Islet precursor cell (in vitro differentiated cells): Measurements from ENCODE around the gene UPF1.

Experiments used
- DNase-seq: peaks from one replicate; pipeline ENCODE4 v3.0.0-alpha.2; 2018

UPF1 gene

GRCh38 chr19:18831524-18832305, at the start of gene UPF1:
Gene UPF1, plus strand, starts transcription at chr19:18831959. Its CDS starts 251 bp downstream, at chr19:18832210.
- DNase-seq = peak; percentile 96

GRCh38 chr19:18782559-18783225, 49.1 kb upstream of the UPF1 start:
- no peak for DNase-seq

- DNase-seq = no peak
Measured at GRCh38 chr19:18783958-18784785, 47.6 kb upstream of the UPF1 start.

- DNase-seq = no peak
Measured at GRCh38 chr19:18784786-18785120, 47.0 kb upstream of the UPF1 start.

- DNase-seq = peak; percentile 90
Measured at GRCh38 chr19:18785179-18786124, 46.3 kb upstream of the UPF1 start.

- no peak for DNase-seq
Measured at GRCh38 chr19:18788529-18789421, 43.0 kb upstream of the UPF1 start.

GRCh38 chr19:18789422-18789869, 42.3 kb upstream of the UPF1 start:
- no peak for DNase-seq

- peak; percentile 73 for DNase-seq
Measured at GRCh38 chr19:18789883-18790565, 41.7 kb upstream of the UPF1 start.

GRCh38 chr19:18790566-18791314, 41.0 kb upstream of the UPF1 start, which contains the start of gene COMP:
Gene COMP, minus strand, starts transcription at chr19:18791305. Its CDS starts 36 bp downstream, at chr19:18791269.
- no peak for DNase-seq

GRCh38 chr19:18791315-18791678, 40.5 kb upstream of the UPF1 start:
- no peak for DNase-seq

- DNase-seq = no peak
Measured at GRCh38 chr19:18792661-18793060, 39.1 kb upstream of the UPF1 start.

GRCh38 chr19:18793144-18794028, 38.4 kb upstream of the UPF1 start:
- DNase-seq = peak; percentile 72

GRCh38 chr19:18794029-18794313, 37.8 kb upstream of the UPF1 start:
- no peak for DNase-seq

- no peak for DNase-seq
Measured at GRCh38 chr19:18794692-18795091, 37.1 kb upstream of the UPF1 start.

- DNase-seq = peak; percentile 77
Measured at GRCh38 chr19:18795540-18795939, 36.2 kb upstream of the UPF1 start.

- DNase-seq = no peak
Measured at GRCh38 chr19:18796239-18796638, 35.5 kb upstream of the UPF1 start.

- DNase-seq = no peak
Measured at GRCh38 chr19:18798384-18799352, 33.1 kb upstream of the UPF1 start.
